HG03139 (cell line): ENCODE results near the gene AATK.

Source experiments
- ATAC-seq: cut with Tn5 transposase; IDR thresholded peaks from one replicate; pipeline ENCODE4 v1.9.1; 2021; ENCODE audit not compliant: unreplicated experiment

Gene AATK

GRCh38 chr17:81131486-81132196 is 34.4 kb downstream of the AATK start:
- ATAC-seq = no peak

GRCh38 chr17:81130385-81131361 is 35.3 kb downstream of the AATK start:
- ATAC-seq = no peak

- ATAC-seq = no peak
Measured at GRCh38 chr17:81129711-81130367, 36.2 kb downstream of the AATK start.

GRCh38 chr17:81129289-81129688 is 36.7 kb downstream of the AATK start:
- ATAC-seq = no peak

GRCh38 chr17:81128774-81129173 is 37.2 kb downstream of the AATK start:
- no peak for ATAC-seq

- ATAC-seq = no peak
Measured at GRCh38 chr17:81128338-81128737, 37.7 kb downstream of the AATK start.

- ATAC-seq = no peak
Measured at GRCh38 chr17:81127526-81128177, 38.4 kb downstream of the AATK start.

GRCh38 chr17:81127133-81127455 is 38.9 kb downstream of the AATK start:
- ATAC-seq = no peak

GRCh38 chr17:81126281-81127132 is 39.5 kb downstream of the AATK start:
- no peak for ATAC-seq

- no peak for ATAC-seq
Measured at GRCh38 chr17:81125573-81126081, 40.4 kb downstream of the AATK start.

- ATAC-seq = no peak
Measured at GRCh38 chr17:81124377-81124776, 41.6 kb downstream of the AATK start.

GRCh38 chr17:81123052-81124048 is 42.7 kb downstream of the AATK start:
- ATAC-seq = no peak

- ATAC-seq = no peak
Measured at GRCh38 chr17:81121841-81122733, 43.9 kb downstream of the AATK start.

- ATAC-seq = no peak
Measured at GRCh38 chr17:81120695-81121621, 45.1 kb downstream of the AATK start.

- no peak for ATAC-seq
Measured at GRCh38 chr17:81120149-81120484, 45.9 kb downstream of the AATK start.

GRCh38 chr17:81119223-81120148 is 46.5 kb downstream of the AATK start:
- no peak for ATAC-seq
